ENCODE data around the gene FIG4. TPM values are rescaled to one million over a fixed set of nuclear protein-coding genes. Genes with fewer than 3 reads are reported as not detected.

FIG4 gene
- polyA plus RNA-seq, 1 donor from 2014 or later = 35.4 TPM

- Histone ChIP-seq H3K4me2 (ENCODE audit: low read length) (no peak overlapping the region), H3K27me3 (ENCODE audit: insufficient read depth, low read depth, low read length) (no peaks in the 10 kb centered on the region), H2AFZ (ENCODE audit: low read depth, low read length) (no peak overlapping the region), H3K9me3 (ENCODE audit: low read length) (no peaks in the 10 kb centered on the region), H3K27ac (ENCODE audit: low read length) (no peak overlapping the region), H3F3A (ENCODE audit: insufficient read depth, low read length, poor library complexity, severe bottlenecking) (no peaks in the 10 kb centered on the region), H3K79me2 (replicated peaks; ENCODE audit: insufficient read depth, low read length) (no peaks in the 10 kb centered on the region), H3K4me3 (ENCODE audit: low read length) (no peak overlapping the region), H4K20me1 (ENCODE audit: insufficient read depth) (no peaks in the 10 kb centered on the region), H3K9ac (ENCODE audit: low read length) (no peak overlapping the region), H3K9me2 (ENCODE audit: insufficient read depth, low read length) (no peaks in the 10 kb centered on the region), H3K36me3 (ENCODE audit: insufficient read depth, low read length) (peaks cover 6% of the 10 kb centered on the region)
- TF ChIP-seq RAD21 (conservative IDR thresholded peaks at IDR 0.05) (no peak), MXI1 (conservative IDR thresholded peaks at IDR 0.05; ENCODE audit: poor library complexity, severe bottlenecking) (no peak), EP300 (conservative IDR thresholded peaks at IDR 0.05; ENCODE audit: poor library complexity, severe bottlenecking) (no peak)
Observed at GRCh38 chr6:109766167-109766566, 75.1 kb downstream of the FIG4 start.

DNA sequence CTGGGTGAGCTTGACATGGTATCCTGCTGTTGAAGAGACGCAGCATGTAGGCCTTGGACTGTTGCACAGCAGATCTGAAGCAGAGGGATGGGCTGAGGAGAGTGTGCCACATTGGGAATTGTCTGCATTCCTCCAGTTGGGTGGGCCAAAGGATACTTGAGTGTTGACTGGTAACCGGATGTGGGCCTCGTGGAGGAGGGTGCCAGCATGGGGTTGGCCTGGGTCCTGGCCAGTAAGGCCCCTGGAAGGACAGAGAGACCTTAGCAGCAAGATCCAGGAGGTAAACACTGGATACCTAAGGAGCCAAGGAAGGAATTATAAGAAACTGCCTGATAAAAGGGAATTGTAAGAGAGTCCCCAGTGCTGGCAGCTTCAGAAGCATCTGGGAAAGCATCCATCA lies 76.9 kb downstream of the FIG4 start:
- Histone ChIP-seq H3K9me2 (ENCODE audit: insufficient read depth, low read length) (no peaks in the 10 kb centered on the region), H3F3A (ENCODE audit: insufficient read depth, low read length, poor library complexity, severe bottlenecking) (no peaks in the 10 kb centered on the region), H2AFZ (ENCODE audit: low read depth, low read length) (no peak overlapping the region), H3K9ac (ENCODE audit: low read length) (no peak overlapping the region), H3K27ac (ENCODE audit: low read length) (no peak overlapping the region), H3K36me3 (ENCODE audit: insufficient read depth, low read length) (peaks cover 6% of the 10 kb centered on the region), H3K79me2 (replicated peaks; ENCODE audit: insufficient read depth, low read length) (no peaks in the 10 kb centered on the region), H3K4me2 (ENCODE audit: low read length) (no peak overlapping the region), H3K4me3 (ENCODE audit: low read length) (no peak overlapping the region), H3K27me3 (ENCODE audit: insufficient read depth, low read depth, low read length) (no peaks in the 10 kb centered on the region), H4K20me1 (ENCODE audit: insufficient read depth) (no peaks in the 10 kb centered on the region), H3K9me3 (ENCODE audit: low read length) (no peaks in the 10 kb centered on the region)
- TF ChIP-seq TAF1 (IDR thresholded peaks at IDR 0.05; ENCODE audit: low read depth) (no peak), EZH2 (IDR thresholded peaks at IDR 0.05; ENCODE audit: borderline replicate concordance, insufficient read depth, low read length, poor library complexity, severe bottlenecking) (no peak), EP300 (conservative IDR thresholded peaks at IDR 0.05; ENCODE audit: poor library complexity, severe bottlenecking) (no peak), POLR2AphosphoS5 (IDR thresholded peaks at IDR 0.05) (no peak), MXI1 (conservative IDR thresholded peaks at IDR 0.05; ENCODE audit: poor library complexity, severe bottlenecking) (no peak), REST (IDR thresholded peaks at IDR 0.05; ENCODE audit: borderline replicate concordance) (no peak), RAD21 (conservative IDR thresholded peaks at IDR 0.05) (no peak), SMC3 (conservative IDR thresholded peaks at IDR 0.05; ENCODE audit: poor library complexity) (no peak), CTCF (IDR thresholded peaks at IDR 0.05; ENCODE audit: poor library complexity, severe bottlenecking) (no peak)

GRCh38 chr6:109768485-109768884 lies 77.4 kb downstream of the FIG4 start:
- H2AFZ ChIP-seq (ENCODE audit: low read depth, low read length) = no peak overlapping the region
- TF ChIP-seq TAF1 (IDR thresholded peaks at IDR 0.05; ENCODE audit: low read depth) (no peak), REST (IDR thresholded peaks at IDR 0.05; ENCODE audit: borderline replicate concordance) (no peak), POLR2AphosphoS5 (IDR thresholded peaks at IDR 0.05) (no peak), SMC3 (conservative IDR thresholded peaks at IDR 0.05; ENCODE audit: poor library complexity) (no peak), RAD21 (conservative IDR thresholded peaks at IDR 0.05) (no peak), EP300 (conservative IDR thresholded peaks at IDR 0.05; ENCODE audit: poor library complexity, severe bottlenecking) (no peak), EZH2 (IDR thresholded peaks at IDR 0.05; ENCODE audit: borderline replicate concordance, insufficient read depth, low read length, poor library complexity, severe bottlenecking) (no peak)
- no peaks in the 10 kb centered on the region for H3K9me2 ChIP-seq (ENCODE audit: insufficient read depth, low read length)
- no peaks in the 10 kb centered on the region for H3K27me3 ChIP-seq (ENCODE audit: insufficient read depth, low read depth, low read length)
- no peak overlapping the region for H3K4me2 ChIP-seq (ENCODE audit: low read length)
- H4K20me1 ChIP-seq (ENCODE audit: insufficient read depth) = no peaks in the 10 kb centered on the region
- H3F3A ChIP-seq (ENCODE audit: insufficient read depth, low read length, poor library complexity, severe bottlenecking) = no peaks in the 10 kb centered on the region
- H3K9ac ChIP-seq (ENCODE audit: low read length) = no peak overlapping the region
- H3K79me2 ChIP-seq (replicated peaks; ENCODE audit: insufficient read depth, low read length) = no peaks in the 10 kb centered on the region
- H3K27ac ChIP-seq (ENCODE audit: low read length) = no peak overlapping the region
- H3K4me3 ChIP-seq (ENCODE audit: low read length) = no peak overlapping the region
- H3K9me3 ChIP-seq (ENCODE audit: low read length) = no peaks in the 10 kb centered on the region
- H3K36me3 ChIP-seq (ENCODE audit: insufficient read depth, low read length) = peaks cover 6% of the 10 kb centered on the region
